PFSK-1 (cell line): ENCODE data around the gene TENT4A.

Experiments used
- POLR2AphosphoS5 ChIP-seq: IDR thresholded peaks from 2 replicates; pipeline ENCODE4 v1.6.1; 2012; ENCODE audit warnings: low read depth, mild to moderate bottlenecking, control low read depth, low read length, moderate library complexity
- TAF1 ChIP-seq: IDR thresholded peaks from 2 replicates; pipeline ENCODE4 v1.6.1; 2012; ENCODE audit warnings: low read length, control low read depth, borderline replicate concordance; ENCODE audit not compliant: insufficient read depth
- TF ChIP-seq, protein P1 (sequence below), 2 experiments: IDR thresholded peaks; 2 replicates each; pipeline versions ENCODE4 v1.6.1 to v1.8.0; 2011 to 2012; ENCODE audit warnings: low read depth in 2 of 2, low read length in 2 of 2, control low read depth in 1 of 2, inconsistent platforms in 1 of 2, mild to moderate bottlenecking in 1 of 2, moderate library complexity in 1 of 2; ENCODE audit not compliant: insufficient read depth in 1 of 2

DNA sequence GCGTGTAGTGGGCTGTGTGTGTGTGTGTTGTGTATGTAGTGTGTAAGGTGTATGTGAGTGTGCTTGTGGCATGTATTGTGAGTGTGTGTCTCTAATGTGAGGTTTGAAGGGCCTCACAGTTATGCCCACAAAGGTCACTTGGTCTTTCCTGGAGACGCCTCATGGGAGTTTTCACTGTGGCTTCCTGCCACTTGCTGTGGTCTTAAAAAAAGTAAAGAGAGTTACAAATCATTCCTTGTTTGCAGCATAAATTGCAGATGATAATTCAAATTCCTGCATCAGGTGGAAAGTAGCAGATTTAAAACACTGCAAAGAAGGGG lies 72.6 kb downstream of the TENT4A start:
- TF ChIP-seq, protein P1, sequence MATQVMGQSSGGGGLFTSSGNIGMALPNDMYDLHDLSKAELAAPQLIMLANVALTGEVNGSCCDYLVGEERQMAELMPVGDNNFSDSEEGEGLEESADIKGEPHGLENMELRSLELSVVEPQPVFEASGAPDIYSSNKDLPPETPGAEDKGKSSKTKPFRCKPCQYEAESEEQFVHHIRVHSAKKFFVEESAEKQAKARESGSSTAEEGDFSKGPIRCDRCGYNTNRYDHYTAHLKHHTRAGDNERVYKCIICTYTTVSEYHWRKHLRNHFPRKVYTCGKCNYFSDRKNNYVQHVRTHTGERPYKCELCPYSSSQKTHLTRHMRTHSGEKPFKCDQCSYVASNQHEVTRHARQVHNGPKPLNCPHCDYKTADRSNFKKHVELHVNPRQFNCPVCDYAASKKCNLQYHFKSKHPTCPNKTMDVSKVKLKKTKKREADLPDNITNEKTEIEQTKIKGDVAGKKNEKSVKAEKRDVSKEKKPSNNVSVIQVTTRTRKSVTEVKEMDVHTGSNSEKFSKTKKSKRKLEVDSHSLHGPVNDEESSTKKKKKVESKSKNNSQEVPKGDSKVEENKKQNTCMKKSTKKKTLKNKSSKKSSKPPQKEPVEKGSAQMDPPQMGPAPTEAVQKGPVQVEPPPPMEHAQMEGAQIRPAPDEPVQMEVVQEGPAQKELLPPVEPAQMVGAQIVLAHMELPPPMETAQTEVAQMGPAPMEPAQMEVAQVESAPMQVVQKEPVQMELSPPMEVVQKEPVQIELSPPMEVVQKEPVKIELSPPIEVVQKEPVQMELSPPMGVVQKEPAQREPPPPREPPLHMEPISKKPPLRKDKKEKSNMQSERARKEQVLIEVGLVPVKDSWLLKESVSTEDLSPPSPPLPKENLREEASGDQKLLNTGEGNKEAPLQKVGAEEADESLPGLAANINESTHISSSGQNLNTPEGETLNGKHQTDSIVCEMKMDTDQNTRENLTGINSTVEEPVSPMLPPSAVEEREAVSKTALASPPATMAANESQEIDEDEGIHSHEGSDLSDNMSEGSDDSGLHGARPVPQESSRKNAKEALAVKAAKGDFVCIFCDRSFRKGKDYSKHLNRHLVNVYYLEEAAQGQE (IDR thresholded peaks at IDR 0.05; ENCODE audit: insufficient read depth in 1 of 2, low read depth in 2 of 2, low read length in 2 of 2), result no peak
- TF ChIP-seq POLR2AphosphoS5, result no peak
- no peak for TF ChIP-seq TAF1
